ENCODE measurements around the gene TFAP2A.

The TFAP2A gene

DNA sequence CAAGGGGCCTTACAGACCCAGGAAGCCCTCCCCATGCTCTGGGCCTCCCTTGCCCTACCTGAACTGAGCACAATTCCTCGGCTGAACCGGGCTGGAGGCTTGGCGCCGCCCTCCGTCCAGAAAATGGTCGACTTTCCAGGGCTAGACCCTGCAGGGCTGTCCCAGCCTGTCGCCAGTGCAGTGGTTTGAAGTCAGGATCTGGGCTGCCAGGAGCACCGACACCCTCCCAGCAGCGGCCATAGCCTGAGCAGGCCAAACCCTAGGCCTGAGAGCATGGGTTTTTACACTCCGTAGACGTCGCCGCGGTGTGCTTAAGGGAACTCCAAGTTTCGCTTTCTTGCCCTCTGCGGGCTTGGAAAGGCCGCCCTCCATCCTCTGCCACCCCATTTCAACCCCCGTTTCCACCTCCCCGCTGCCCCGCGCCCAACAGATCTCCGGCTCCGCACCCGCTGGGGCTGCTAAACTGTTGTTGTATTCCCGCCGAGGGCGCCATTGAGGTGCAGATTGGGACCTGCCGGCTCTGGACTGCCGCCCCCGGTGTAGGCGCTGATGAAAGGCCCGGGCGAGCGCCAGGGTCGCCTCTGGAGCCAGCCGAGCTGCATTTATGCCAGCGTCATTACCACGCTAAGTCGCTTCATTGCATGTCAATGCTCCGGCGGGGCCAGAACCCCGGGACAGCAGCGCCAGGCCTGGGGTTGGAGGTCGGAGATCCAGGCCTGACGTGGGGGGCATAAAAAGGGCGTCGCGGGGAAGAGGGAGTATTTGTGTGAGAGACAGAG, 2.2 kb upstream of the TFAP2A start:
- no peak overlapping the region for H3K4ac ChIP-seq (ENCODE audit: low read depth in 1 of 2, low read length in 2 of 2)
- H3K23ac ChIP-seq (ENCODE audit: low read length in 2 of 2), result no peak overlapping the region
- H2BK15ac ChIP-seq (ENCODE audit: low read depth, poor library complexity, severe bottlenecking), result no peak overlapping the region
- no peak overlapping the region for H2BK12ac ChIP-seq (ENCODE audit: low read length in 2 of 2)
- WGBS, result 5% methylated on average over 47 of the region's 48 CpGs
- H3K36me3 ChIP-seq (ENCODE audit: control insufficient read depth in 1 of 2, insufficient read depth in 2 of 2, low read depth in 1 of 2, low read length in 2 of 2), result peaks cover 0 to 2% of the 10 kb centered on the region in 2 experiments
- H3K14ac ChIP-seq (ENCODE audit: low read length in 2 of 2), result no peak overlapping the region
- peak overlapping the region in 1 of 2 experiments; percentile 57 for H3K4me3 ChIP-seq (ENCODE audit: insufficient read depth in 1 of 2, low read depth in 1 of 2, low read length in 2 of 2)
- peaks cover 55% of the 10 kb centered on the region for H3K4me1 ChIP-seq (ENCODE audit: control insufficient read depth, insufficient read depth, low read depth, low read length)
- no peak overlapping the region for H3K9ac ChIP-seq (ENCODE audit: low read length)
- H3K18ac ChIP-seq (ENCODE audit: low read depth in 1 of 2, low read length in 2 of 2), result no peak overlapping the region
- DNase-seq, result no peak
- H3K79me1 ChIP-seq (replicated peaks; ENCODE audit: low read length, poor library complexity, severe bottlenecking), result no peaks in the 10 kb centered on the region
- H3K9me3 ChIP-seq (ENCODE audit: control insufficient read depth, low read length), result no peaks in the 10 kb centered on the region
- no peak overlapping the region for H2BK5ac ChIP-seq (ENCODE audit: low read depth, low read length, poor library complexity, severe bottlenecking)
- no peak overlapping the region for H2BK120ac ChIP-seq (ENCODE audit: low read depth, low read length)
- H2AFZ ChIP-seq (ENCODE audit: low read depth, low read length), result no peak overlapping the region
- H3K27ac ChIP-seq (ENCODE audit: low read length, poor library complexity, severe bottlenecking), result no peak overlapping the region
- H4K91ac ChIP-seq (ENCODE audit: low read length), result no peak overlapping the region
- no peak overlapping the region for H3K4me2 ChIP-seq (ENCODE audit: low read length, poor library complexity, severe bottlenecking)
- no peak overlapping the region for H2AK5ac ChIP-seq (ENCODE audit: low read length, severe bottlenecking)
- no peak overlapping the region for H4K8ac ChIP-seq (ENCODE audit: low read length)
- H3K27me3 ChIP-seq (ENCODE audit: control insufficient read depth in 1 of 2, insufficient read depth in 1 of 2, low read length in 2 of 2), result peaks cover 93 to 96% of the 10 kb centered on the region in 2 experiments

DNA sequence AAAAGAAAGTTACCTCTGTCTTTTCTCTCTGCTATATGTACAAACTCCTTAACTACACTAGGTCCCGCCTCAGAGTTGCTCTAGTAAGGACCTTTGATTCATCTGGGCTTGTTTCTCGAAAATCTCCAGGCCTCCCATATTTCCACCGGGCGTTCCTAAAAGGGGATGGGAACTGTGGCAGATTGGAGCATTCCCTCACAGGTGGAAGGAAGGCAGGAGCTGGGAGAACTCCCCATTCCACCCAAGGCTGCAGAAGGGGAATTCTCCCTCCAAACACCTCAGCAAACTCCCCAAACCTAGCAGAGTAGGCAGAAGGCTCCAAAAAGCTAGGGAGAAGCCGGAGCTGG, 1.6 kb upstream of the TFAP2A start:
- DNase-seq, result no peak
- H2BK120ac ChIP-seq (ENCODE audit: low read depth, low read length), result no peak overlapping the region
- no peak overlapping the region for H3K14ac ChIP-seq (ENCODE audit: low read length in 2 of 2)
- no peak overlapping the region for H2AK5ac ChIP-seq (ENCODE audit: low read length, severe bottlenecking)
- peaks cover 56% of the 10 kb centered on the region for H3K4me1 ChIP-seq (ENCODE audit: control insufficient read depth, insufficient read depth, low read depth, low read length)
- H3K23ac ChIP-seq (ENCODE audit: low read length in 2 of 2), result no peak overlapping the region
- no peak overlapping the region for H3K4me2 ChIP-seq (ENCODE audit: low read length, poor library complexity, severe bottlenecking)
- no peak overlapping the region for H2BK15ac ChIP-seq (ENCODE audit: low read depth, poor library complexity, severe bottlenecking)
- no peak overlapping the region for H2BK5ac ChIP-seq (ENCODE audit: low read depth, low read length, poor library complexity, severe bottlenecking)
- no peaks in the 10 kb centered on the region for H3K9me3 ChIP-seq (ENCODE audit: control insufficient read depth, low read length)
- 3% methylated on average over 5 of the region's 5 CpGs for WGBS
- H3K4me3 ChIP-seq (ENCODE audit: insufficient read depth in 1 of 2, low read depth in 1 of 2, low read length in 2 of 2), result no peak overlapping the region
- H2AFZ ChIP-seq (ENCODE audit: low read depth, low read length), result no peak overlapping the region
- no peak overlapping the region for H3K4ac ChIP-seq (ENCODE audit: low read depth in 1 of 2, low read length in 2 of 2)
- H3K18ac ChIP-seq (ENCODE audit: low read depth in 1 of 2, low read length in 2 of 2), result no peak overlapping the region
- no peak overlapping the region for H4K91ac ChIP-seq (ENCODE audit: low read length)
- H2BK12ac ChIP-seq (ENCODE audit: low read length in 2 of 2), result no peak overlapping the region
- no peak overlapping the region for H3K9ac ChIP-seq (ENCODE audit: low read length)
- peaks cover 0 to 2% of the 10 kb centered on the region in 2 experiments for H3K36me3 ChIP-seq (ENCODE audit: control insufficient read depth in 1 of 2, insufficient read depth in 2 of 2, low read depth in 1 of 2, low read length in 2 of 2)
- no peak overlapping the region for H3K27ac ChIP-seq (ENCODE audit: low read length, poor library complexity, severe bottlenecking)
- H3K79me1 ChIP-seq (replicated peaks; ENCODE audit: low read length, poor library complexity, severe bottlenecking), result no peaks in the 10 kb centered on the region
- peaks cover 93 to 96% of the 10 kb centered on the region in 2 experiments for H3K27me3 ChIP-seq (ENCODE audit: control insufficient read depth in 1 of 2, insufficient read depth in 1 of 2, low read length in 2 of 2)
- H4K8ac ChIP-seq (ENCODE audit: low read length), result no peak overlapping the region

- no peaks in the 10 kb centered on the region for H3K9me3 ChIP-seq (ENCODE audit: control insufficient read depth, low read length)
- H2BK12ac ChIP-seq (ENCODE audit: low read length in 2 of 2), result no peak overlapping the region
- DNase-seq, result no peak
- no peak overlapping the region for H4K8ac ChIP-seq (ENCODE audit: low read length)
- H4K91ac ChIP-seq (ENCODE audit: low read length), result no peak overlapping the region
- H3K23ac ChIP-seq (ENCODE audit: low read length in 2 of 2), result peak overlapping the region in 1 of 2 experiments; percentile 25
- no peak overlapping the region for H3K18ac ChIP-seq (ENCODE audit: low read depth in 1 of 2, low read length in 2 of 2)
- no peak overlapping the region for H2AK5ac ChIP-seq (ENCODE audit: low read length, severe bottlenecking)
- H3K4me3 ChIP-seq (ENCODE audit: insufficient read depth in 1 of 2, low read depth in 1 of 2, low read length in 2 of 2), result peak overlapping the region in 1 of 2 experiments; percentile 69
- no peak overlapping the region for H3K4ac ChIP-seq (ENCODE audit: low read depth in 1 of 2, low read length in 2 of 2)
- peaks cover 57% of the 10 kb centered on the region for H3K4me1 ChIP-seq (ENCODE audit: control insufficient read depth, insufficient read depth, low read depth, low read length)
- H2BK120ac ChIP-seq (ENCODE audit: low read depth, low read length), result no peak overlapping the region
- no peaks in the 10 kb centered on the region for H3K79me1 ChIP-seq (replicated peaks; ENCODE audit: low read length, poor library complexity, severe bottlenecking)
- H3K27me3 ChIP-seq (ENCODE audit: control insufficient read depth in 1 of 2, insufficient read depth in 1 of 2, low read length in 2 of 2), result peaks cover 93 to 96% of the 10 kb centered on the region in 2 experiments
- H3K9ac ChIP-seq (ENCODE audit: low read length), result no peak overlapping the region
- no peak overlapping the region for H2BK15ac ChIP-seq (ENCODE audit: low read depth, poor library complexity, severe bottlenecking)
- peaks cover 0 to 2% of the 10 kb centered on the region in 2 experiments for H3K36me3 ChIP-seq (ENCODE audit: control insufficient read depth in 1 of 2, insufficient read depth in 2 of 2, low read depth in 1 of 2, low read length in 2 of 2)
- no peak overlapping the region for H2AFZ ChIP-seq (ENCODE audit: low read depth, low read length)
- H3K27ac ChIP-seq (ENCODE audit: low read length, poor library complexity, severe bottlenecking), result no peak overlapping the region
- no peak overlapping the region for H3K14ac ChIP-seq (ENCODE audit: low read length in 2 of 2)
- 4% methylated on average over 36 of the region's 36 CpGs for WGBS
- H2BK5ac ChIP-seq (ENCODE audit: low read depth, low read length, poor library complexity, severe bottlenecking), result no peak overlapping the region
- peak overlapping the region; percentile 97 for H3K4me2 ChIP-seq (ENCODE audit: low read length, poor library complexity, severe bottlenecking)
Observed at GRCh38 chr6:10415617-10416480, 975 bp upstream of the TFAP2A start.

All from mesenchymal stem cell (in vitro differentiated cells and primary cell).